HepG2 (cell line): ENCODE results near the gene TNFRSF18. TPM values are rescaled to one million over a fixed set of nuclear protein-coding genes. Genes with fewer than 3 reads are reported as not detected.

Source experiments
- AHDC1 ChIP-seq: sonication (generic); formaldehyde crosslinking; IDR thresholded peaks from 2 replicates; pipeline ENCODE4 v1.5.1; 2020; ENCODE audit warnings: mild to moderate bottlenecking, missing genetic modification reagents, borderline replicate concordance
- GZF1 ChIP-seq: sonication (generic); formaldehyde crosslinking; IDR thresholded peaks from 2 replicates; pipeline ENCODE4 v1.5.1; 2020; ENCODE audit warnings: mild to moderate bottlenecking, missing genetic modification reagents
- SYNCRIP ChIP-seq: fragments of 200-400 bp; formaldehyde crosslinking; IDR thresholded peaks from 2 replicates; pipeline ENCODE4 v1.6.1; 2018; ENCODE audit warnings: mild to moderate bottlenecking, low read depth, low read length; ENCODE audit not compliant: insufficient read depth
- YEATS2 ChIP-seq: sonication (generic); formaldehyde crosslinking; IDR thresholded peaks from 2 replicates; pipeline ENCODE4 v1.4.0; 2020; ENCODE audit warnings: missing genetic modification reagents, borderline replicate concordance
- ZBTB2 ChIP-seq: sonication (generic); formaldehyde crosslinking; IDR thresholded peaks from 2 replicates; pipeline ENCODE4 v1.8.0; 2022; ENCODE audit warnings: low read depth, missing genetic modification reagents
- ZFP62 ChIP-seq: sonication (generic); formaldehyde crosslinking; IDR thresholded peaks from 2 replicates; pipeline ENCODE4 v1.4.0; 2020; ENCODE audit warnings: missing genetic modification reagents
- ZFP91 ChIP-seq: sonication (generic); formaldehyde crosslinking; IDR thresholded peaks from 2 replicates; pipeline ENCODE4 v1.9.0; 2022; ENCODE audit warnings: missing genetic modification reagents, mild to moderate bottlenecking, borderline replicate concordance
- ZNF180 ChIP-seq: sonication (generic); formaldehyde crosslinking; IDR thresholded peaks from 2 replicates; pipeline ENCODE4 v1.4.0; 2020; ENCODE audit warnings: low read depth, missing genetic modification reagents, borderline replicate concordance
- ZNF256 ChIP-seq: sonication (generic); formaldehyde crosslinking; conservative IDR thresholded peaks from 2 replicates; pipeline ENCODE4 v1.4.0; 2020; ENCODE audit warnings: missing genetic modification reagents
- ZNF432 ChIP-seq: sonication (generic); formaldehyde crosslinking; IDR thresholded peaks from 2 replicates; pipeline ENCODE4 v1.5.0; 2020; ENCODE audit warnings: missing genetic modification reagents, mild to moderate bottlenecking, borderline replicate concordance
- ZNF484 ChIP-seq: sonication (generic); formaldehyde crosslinking; IDR thresholded peaks from 2 replicates; pipeline ENCODE4 v1.5.1; 2020; ENCODE audit warnings: mild to moderate bottlenecking, low read depth, missing genetic modification reagents, borderline replicate concordance
- polyA plus RNA-seq, 8 experiments: library from polyadenylated mRNA; depleted of rRNA in 3 of 8; stranded (reverse) in 7 of 8; unstranded in 1 of 8; fragments of >200 nt; fragmentation: Illumina TruSeq in 4 of 8; extraction: Trizol in 4 of 8; gene quantifications; 2 replicates each; pipeline versions ENCODE4 v1.2.1 to v1.2.3, GENCODE V29; 2011 to 2016; ENCODE audit warnings: low read depth in 4 of 8, missing spikeins in 1 of 8, mixed read lengths in 1 of 8; ENCODE audit not compliant: insufficient read depth in 1 of 8
- total RNA-seq, 5 experiments: library from RNA; depleted of rRNA; stranded (reverse); fragments of >200 nt; fragmentation: Illumina TruSeq; extraction: Trizol; gene quantifications; 2 replicates each; pipeline ENCODE4 v1.2.3, GENCODE V29; 2016; ENCODE audit warnings: low read depth in 1 of 5

TNFRSF18 gene
- total and polyA plus RNA-seq, 2 of the 13 experiments (the other 11 are each of a cell fraction or from before 2014, with no cell fraction given) = not detected

- TF ChIP-seq AHDC1 (CRISPR knock-in tag) (no peak), ZNF432 (CRISPR knock-in tag) (no peak), ZNF180 (CRISPR knock-in tag) (no peak), ZFP62 (no peak), ZFP91 (CRISPR knock-in tag) (no peak), ZNF484 (CRISPR knock-in tag) (no peak), SYNCRIP (no peak), ZNF256 (CRISPR knock-in tag) (no peak), YEATS2 (CRISPR knock-in tag) (no peak), ZBTB2 (CRISPR knock-in tag) (no peak), GZF1 (CRISPR knock-in tag) (no peak)
Observed at GRCh38 chr1:1204425-1204920, 1.9 kb downstream of the TNFRSF18 start (continued).
